Fibroblast of lung (primary cell): ENCODE data around the gene TMEM31. TPM values are rescaled to one million over a fixed set of nuclear protein-coding genes. Genes with fewer than 3 reads are reported as not detected.

Experiments
- DNase-seq, 2 donors: peaks; one replicate each; pipeline versions ENCODE4 v3.0.0 to v3.0.0-alpha.2; 2010; ENCODE audit warnings: low read depth in 2 of 2
- H2AFZ ChIP-seq: 2 replicates; pipeline ENCODE4 v1.5.1; 2012; ENCODE audit warnings: low read length, control low read depth, inconsistent platforms
- H3K27ac ChIP-seq: 2 replicates; pipeline ENCODE4 v1.5.1; 2011; ENCODE audit warnings: low read length, control low read depth; ENCODE audit not compliant: insufficient read depth
- H3K27me3 ChIP-seq: 2 replicates; pipeline ENCODE4 v1.5.1; 2011; ENCODE audit warnings: mild to moderate bottlenecking, low read length; ENCODE audit not compliant: control insufficient read depth, insufficient read depth
- H3K36me3 ChIP-seq: 2 replicates; pipeline ENCODE4 v1.5.1; 2011; ENCODE audit warnings: low read length; ENCODE audit not compliant: control insufficient read depth, insufficient read depth
- H3K4me1 ChIP-seq: 2 replicates; pipeline ENCODE4 v1.5.1; 2011; ENCODE audit warnings: low read length; ENCODE audit not compliant: control insufficient read depth, insufficient read depth; ENCODE audit errors: extremely low read depth
- H3K4me2 ChIP-seq: 2 replicates; pipeline ENCODE4 v1.5.1; 2011; ENCODE audit warnings: low read length, control low read depth; ENCODE audit not compliant: insufficient read depth; ENCODE audit errors: extremely low read depth
- H3K4me3 ChIP-seq, 4 experiments: fragments of 200-600 bp in 1 of 4; sonication (generic) in 1 of 4; replicated peaks in 1 of 4; 2 replicates each; pipeline ENCODE4 v1.5.1; 2011 to 2016; ENCODE audit warnings: low read length in 4 of 4, low read depth in 3 of 4, mild to moderate bottlenecking in 3 of 4, control low read depth in 2 of 4, inconsistent platforms in 1 of 4, mixed read lengths in 1 of 4; ENCODE audit not compliant: insufficient read depth in 1 of 4; ENCODE audit errors: control extremely low read depth in 1 of 4
- H3K79me2 ChIP-seq: 2 replicates; pipeline ENCODE4 v1.5.1; 2012; ENCODE audit warnings: mild to moderate bottlenecking, low read length, inconsistent platforms; ENCODE audit not compliant: control insufficient read depth, insufficient read depth
- H3K9ac ChIP-seq: 2 replicates; pipeline ENCODE4 v1.5.1; 2011; ENCODE audit warnings: mild to moderate bottlenecking, low read length, control low read depth; ENCODE audit not compliant: insufficient read depth
- H3K9me3 ChIP-seq: 2 replicates; pipeline ENCODE4 v1.5.1; 2012; ENCODE audit warnings: low read depth, low read length; ENCODE audit not compliant: control insufficient read depth, insufficient read depth
- H4K20me1 ChIP-seq: 2 replicates; pipeline ENCODE4 v1.5.1; 2011; ENCODE audit warnings: low read length; ENCODE audit not compliant: control insufficient read depth, insufficient read depth; ENCODE audit errors: extremely low read depth
- EZH2 ChIP-seq: IDR thresholded peaks from 2 replicates; pipeline ENCODE4 v1.5.1; 2012; ENCODE audit warnings: low read length, control low read depth, mild to moderate bottlenecking; ENCODE audit errors: missing control alignments
- polyA plus RNA-seq, 2 donors: library from polyadenylated mRNA; depleted of rRNA in 1 of 2; stranded (reverse) in 1 of 2; unstranded in 1 of 2; fragments of >200 nt; gene quantifications; 2 replicates each; pipeline ENCODE4 v1.2.1, GENCODE V29; 2011 to 2012; ENCODE audit warnings: missing spikeins in 1 of 2
- total RNA-seq: library from RNA; depleted of rRNA; stranded (reverse); fragments of >200 nt; gene quantifications from 2 replicates; pipeline ENCODE4 v1.2.1, GENCODE V29; 2014
- TF ChIP-seq, protein P1 (sequence below), 2 donors: IDR thresholded peaks in 1 of 2; conservative IDR thresholded peaks in 1 of 2; 1 replicate in 1 of 2; 2 replicates in 1 of 2; pipeline ENCODE4 v1.5.1; 2011 to 2012; ENCODE audit warnings: low read length in 2 of 2, control low read depth in 1 of 2, inconsistent platforms in 1 of 2, low read depth in 1 of 2, mild to moderate bottlenecking in 1 of 2

Gene TMEM31
- total and polyA plus RNA-seq, 2 donors (not counting 1 experiment from before 2014, with no cell fraction given) = 0.10 TPM; not detected in 1

DNA sequence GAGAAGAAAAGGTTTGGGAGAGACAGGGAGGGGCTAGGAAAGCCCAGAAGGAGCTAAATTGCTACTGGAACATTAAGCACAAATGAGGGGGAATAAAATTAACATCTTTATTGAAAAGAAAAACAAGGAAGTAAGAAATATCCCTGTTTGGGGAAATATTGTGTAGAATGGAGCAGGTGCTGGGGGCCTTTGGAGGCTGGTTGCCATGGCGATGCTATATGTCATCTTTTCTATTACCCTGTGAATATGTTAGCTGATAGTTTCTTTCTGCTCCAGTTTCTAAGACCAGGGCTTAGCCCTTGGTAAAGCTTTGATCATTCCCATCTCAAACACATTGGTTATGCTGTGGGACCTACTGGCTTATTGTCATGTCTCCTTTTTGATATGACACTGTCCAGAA lies 28.7 kb downstream of the TMEM31 start:
- Histone ChIP-seq H3K36me3 (no peaks in the 10 kb centered on the region), H3K27ac (no peak overlapping the region), H3K4me1 (no peaks in the 10 kb centered on the region), H3K27me3 (no peaks in the 10 kb centered on the region), H3K79me2 (no peaks in the 10 kb centered on the region), H4K20me1 (no peaks in the 10 kb centered on the region), H3K9ac (no peak overlapping the region), H3K4me3 (no peak overlapping the region), H2AFZ (no peak overlapping the region), H3K9me3 (no peaks in the 10 kb centered on the region), H3K4me2 (no peak overlapping the region)
- TF ChIP-seq, protein P1, sequence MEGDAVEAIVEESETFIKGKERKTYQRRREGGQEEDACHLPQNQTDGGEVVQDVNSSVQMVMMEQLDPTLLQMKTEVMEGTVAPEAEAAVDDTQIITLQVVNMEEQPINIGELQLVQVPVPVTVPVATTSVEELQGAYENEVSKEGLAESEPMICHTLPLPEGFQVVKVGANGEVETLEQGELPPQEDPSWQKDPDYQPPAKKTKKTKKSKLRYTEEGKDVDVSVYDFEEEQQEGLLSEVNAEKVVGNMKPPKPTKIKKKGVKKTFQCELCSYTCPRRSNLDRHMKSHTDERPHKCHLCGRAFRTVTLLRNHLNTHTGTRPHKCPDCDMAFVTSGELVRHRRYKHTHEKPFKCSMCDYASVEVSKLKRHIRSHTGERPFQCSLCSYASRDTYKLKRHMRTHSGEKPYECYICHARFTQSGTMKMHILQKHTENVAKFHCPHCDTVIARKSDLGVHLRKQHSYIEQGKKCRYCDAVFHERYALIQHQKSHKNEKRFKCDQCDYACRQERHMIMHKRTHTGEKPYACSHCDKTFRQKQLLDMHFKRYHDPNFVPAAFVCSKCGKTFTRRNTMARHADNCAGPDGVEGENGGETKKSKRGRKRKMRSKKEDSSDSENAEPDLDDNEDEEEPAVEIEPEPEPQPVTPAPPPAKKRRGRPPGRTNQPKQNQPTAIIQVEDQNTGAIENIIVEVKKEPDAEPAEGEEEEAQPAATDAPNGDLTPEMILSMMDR (conservative IDR thresholded peaks at IDR 0.05 in 1 of 2, IDR thresholded peaks at IDR 0.05 in 1 of 2; ENCODE audit: low read depth in 1 of 2, low read length in 2 of 2) = no peak
- TF ChIP-seq EZH2 = no peak
- no peak for DNase-seq

DNA sequence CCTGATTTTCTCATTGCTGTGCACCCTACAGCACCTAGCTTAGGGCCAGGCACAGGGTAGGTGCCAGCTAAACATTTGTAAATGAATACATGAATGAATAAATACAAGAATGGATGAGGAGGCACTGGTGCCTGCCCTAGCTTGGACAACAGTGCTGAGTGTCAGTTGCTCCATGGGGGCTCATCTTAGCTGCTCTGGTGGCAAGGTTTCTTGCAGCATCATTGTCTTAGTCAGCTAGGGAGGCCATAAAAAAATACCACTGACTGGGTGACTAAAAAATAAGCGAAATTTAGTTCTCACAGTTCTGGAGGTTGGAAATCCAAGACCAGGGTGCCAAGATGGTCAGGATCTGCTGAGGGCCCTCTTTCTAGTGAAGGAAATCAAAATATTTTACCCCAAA lies 31.2 kb downstream of the TMEM31 start:
- no peaks in the 10 kb centered on the region for H3K9me3 ChIP-seq
- H3K79me2 ChIP-seq = no peaks in the 10 kb centered on the region
- H3K4me3 ChIP-seq = no peak overlapping the region
- no peaks in the 10 kb centered on the region for H3K4me1 ChIP-seq
- no peak for DNase-seq
- H4K20me1 ChIP-seq = no peaks in the 10 kb centered on the region
- H3K36me3 ChIP-seq = no peaks in the 10 kb centered on the region
- H3K27ac ChIP-seq = no peak overlapping the region
- no peaks in the 10 kb centered on the region for H3K27me3 ChIP-seq
- H2AFZ ChIP-seq = no peak overlapping the region
- no peak overlapping the region for H3K4me2 ChIP-seq
- TF ChIP-seq, protein P1 (conservative IDR thresholded peaks at IDR 0.05 in 1 of 2, IDR thresholded peaks at IDR 0.05 in 1 of 2; ENCODE audit: low read depth in 1 of 2, low read length in 2 of 2) = no peak
- no peak for TF ChIP-seq EZH2
- no peak overlapping the region for H3K9ac ChIP-seq

DNA sequence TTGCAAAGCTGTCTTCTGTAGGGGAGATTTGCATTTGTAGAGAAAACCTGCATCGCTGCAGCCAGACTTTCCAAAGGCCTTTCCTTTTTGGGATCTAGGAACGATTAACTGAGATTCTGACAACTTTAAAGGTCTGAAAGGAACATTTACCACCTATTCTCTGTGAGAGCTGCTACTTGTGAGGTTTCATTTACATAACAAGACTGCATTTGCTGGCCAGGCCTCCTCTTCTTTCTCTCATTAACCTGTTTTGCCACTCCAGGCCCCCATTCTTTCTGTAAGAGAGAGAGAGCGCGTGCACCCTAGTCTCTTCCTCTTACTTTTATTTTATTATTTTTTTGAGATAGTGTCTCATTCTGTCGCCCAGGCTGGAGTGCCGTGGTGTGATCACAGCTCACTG lies 31.6 kb downstream of the TMEM31 start:
- no peak for DNase-seq
- Histone ChIP-seq H3K27ac (no peak overlapping the region), H3K9me3 (no peaks in the 10 kb centered on the region), H3K79me2 (no peaks in the 10 kb centered on the region), H3K4me1 (no peaks in the 10 kb centered on the region), H3K36me3 (no peaks in the 10 kb centered on the region), H2AFZ (no peak overlapping the region), H4K20me1 (no peaks in the 10 kb centered on the region), H3K4me2 (no peak overlapping the region), H3K4me3 (no peak overlapping the region), H3K9ac (no peak overlapping the region), H3K27me3 (no peaks in the 10 kb centered on the region)
- no peak for TF ChIP-seq EZH2
- TF ChIP-seq, protein P1 (conservative IDR thresholded peaks at IDR 0.05 in 1 of 2, IDR thresholded peaks at IDR 0.05 in 1 of 2; ENCODE audit: low read depth in 1 of 2, low read length in 2 of 2) = no peak
